Liver (tissue), 3 donors: ENCODE results near the gene HBG1.

Experiments used
- CTCF ChIP-seq: fragments of 150-350 bp; IDR thresholded peaks from 2 replicates; pipeline ENCODE4 v1.5.1; 2017; ENCODE audit warnings: improper control_type of control experiment, low read depth, low read length; ENCODE audit not compliant: missing input control
- FOXA2 ChIP-seq: IDR thresholded peaks from 2 replicates; pipeline ENCODE4 v1.6.1; 2016; ENCODE audit warnings: antibody characterized with exemption
- GABPA ChIP-seq, 2 donors: IDR thresholded peaks in 1 of 2; conservative IDR thresholded peaks in 1 of 2; 2 replicates each; pipeline ENCODE4 v1.6.1; 2016; ENCODE audit warnings: antibody characterized with exemption in 2 of 2, mild to moderate bottlenecking in 1 of 2, moderate library complexity in 1 of 2
- JUND ChIP-seq, 2 donors: IDR thresholded peaks; 2 replicates each; pipeline ENCODE4 v1.6.1; 2016; ENCODE audit warnings: antibody characterized with exemption in 2 of 2
- YY1 ChIP-seq: IDR thresholded peaks from 2 replicates; pipeline ENCODE4 v1.6.1; 2016; ENCODE audit warnings: antibody characterized with exemption, mild to moderate bottlenecking
- donor health status: healthy.
- donor health status: healthy.

GRCh38 chr11:5243816-5244180 lies 5.9 kb downstream of the HBG1 start:
- TF ChIP-seq JUND (IDR thresholded peaks at IDR 0.05): no peak
- no peak for TF ChIP-seq CTCF
- TF ChIP-seq FOXA2: no peak
- TF ChIP-seq GABPA (IDR thresholded peaks at IDR 0.05 in 1 of 2, conservative IDR thresholded peaks at IDR 0.05 in 1 of 2): no peak
- no peak for TF ChIP-seq YY1
